Occipital lobe (tissue), 2 donors: ENCODE data around the gene MAP7. TPM values are rescaled to one million over a fixed set of nuclear protein-coding genes. Genes with fewer than 3 reads are reported as not detected.
"Not testable (repeated sequence)": the region's sequence is repeated elsewhere in the genome, so short reads cannot be mapped to it uniquely, and the experiment has no call there.

Experiments used
- DNase-seq: peaks from one replicate; lab custom pipeline; 2025; lab: John Stamatoyannopoulos, UW
- total RNA-seq: library from RNA; depleted of rRNA; stranded (reverse); fragments of >200 nt; gene quantifications from one replicate; pipeline ENCODE4 v1.2.3, GENCODE V29; 2014

Gene MAP7
- total RNA-seq, 1 donor from 2014 or later = 6.1 TPM

DNA sequence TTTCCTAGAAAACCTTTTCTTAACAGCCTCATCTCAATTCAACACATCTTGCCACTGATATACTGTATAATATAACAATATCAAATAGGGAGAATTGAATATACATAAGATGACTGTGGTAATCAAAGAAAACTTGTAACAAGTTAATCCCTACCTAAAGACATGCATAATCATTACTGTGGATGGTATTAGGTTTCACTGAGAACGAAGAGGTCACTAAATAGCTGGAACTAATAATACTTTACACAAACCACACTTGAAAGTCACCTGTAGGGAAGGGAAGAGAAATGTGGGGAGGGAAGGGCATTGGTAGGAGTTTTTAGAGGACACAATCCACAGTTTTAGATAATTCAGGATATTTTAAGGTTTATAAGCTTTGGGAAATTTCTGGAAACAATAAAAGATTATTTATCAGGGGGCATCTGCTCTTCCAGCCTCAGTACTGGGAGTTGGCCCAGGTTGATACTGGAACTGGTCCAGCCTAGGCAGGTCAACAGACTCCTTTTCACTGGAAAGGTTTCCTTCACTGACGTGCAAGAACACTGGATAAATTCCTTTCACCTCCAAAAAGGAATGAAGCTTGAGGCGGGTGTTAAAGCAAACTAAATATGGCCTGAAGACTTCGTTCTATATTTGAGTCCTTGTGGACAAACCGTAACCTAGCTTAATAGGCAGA is 44.0 kb downstream of the MAP7 start:
- DNase-seq = no peak

DNA sequence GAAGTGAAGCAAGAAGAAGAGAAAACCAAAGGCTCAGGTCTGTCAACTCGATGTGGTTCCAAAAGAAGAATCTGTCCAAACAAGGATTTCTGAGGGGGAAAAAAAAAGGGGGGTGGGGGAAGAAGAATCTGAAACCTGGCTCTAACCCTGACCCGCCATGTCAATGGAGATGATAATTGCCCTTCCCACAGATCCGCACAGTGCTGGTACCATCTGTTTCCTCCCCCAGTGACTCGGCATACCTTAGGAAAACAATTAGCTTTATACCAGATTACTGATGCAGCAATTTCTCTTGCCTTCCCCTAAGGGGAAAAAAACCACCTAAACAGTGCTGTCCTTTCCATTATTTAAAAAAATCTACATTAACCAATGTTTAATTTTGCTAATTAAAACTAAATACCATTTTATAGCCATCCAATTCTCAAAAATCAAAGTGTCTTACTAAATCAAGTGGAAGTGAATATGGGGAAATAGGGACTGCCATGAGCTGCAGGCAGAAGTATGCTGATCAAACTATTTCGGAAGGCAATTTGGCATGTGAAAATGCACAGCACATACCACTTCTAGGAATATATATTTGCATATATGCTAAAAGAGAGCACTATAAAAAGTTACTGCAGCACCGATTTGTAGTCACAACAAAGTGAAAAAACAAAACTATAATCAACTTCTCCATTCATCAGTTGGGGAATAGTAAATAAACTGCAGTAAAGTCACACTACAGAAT is 46.8 kb downstream of the MAP7 start:
- no peak for DNase-seq

DNA sequence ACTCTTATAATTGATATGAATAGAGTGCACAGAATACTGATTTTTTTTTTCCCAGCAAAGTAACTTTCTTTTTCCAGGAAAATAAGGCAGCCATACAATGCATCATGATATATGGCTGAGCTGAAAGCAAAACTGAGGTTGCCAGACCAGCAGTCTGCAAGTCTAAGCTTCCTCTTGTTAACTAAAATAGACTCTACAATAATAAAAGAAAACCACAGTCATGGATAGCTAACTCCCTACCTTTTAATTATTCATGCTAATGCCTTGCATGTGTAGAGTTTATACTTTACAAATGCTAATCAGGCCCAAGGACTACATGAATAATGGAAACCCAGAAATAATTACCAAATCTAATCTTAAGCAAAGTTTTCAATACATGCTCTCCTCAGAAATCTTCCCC is 47.4 kb downstream of the MAP7 start:
- DNase-seq = no peak

DNA sequence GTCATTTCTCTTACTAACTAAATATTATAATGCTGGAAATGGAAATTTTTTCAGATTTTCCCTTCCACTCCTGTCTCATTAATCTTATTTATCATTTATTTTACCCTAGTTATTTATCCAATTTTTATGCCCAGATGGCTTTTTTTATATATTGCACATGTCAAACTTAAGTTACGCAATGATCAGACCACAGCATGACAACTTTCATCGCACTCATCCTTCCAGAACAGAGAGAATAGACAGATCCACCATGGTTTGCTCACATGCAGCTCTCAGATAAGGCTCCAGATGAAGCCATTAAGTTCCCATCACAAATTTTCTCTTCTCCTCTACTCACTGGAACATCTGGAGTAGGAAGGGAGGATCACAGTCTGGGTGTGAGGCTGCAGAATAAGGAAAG is 48.7 kb downstream of the MAP7 start:
- DNase-seq = no peak

DNA sequence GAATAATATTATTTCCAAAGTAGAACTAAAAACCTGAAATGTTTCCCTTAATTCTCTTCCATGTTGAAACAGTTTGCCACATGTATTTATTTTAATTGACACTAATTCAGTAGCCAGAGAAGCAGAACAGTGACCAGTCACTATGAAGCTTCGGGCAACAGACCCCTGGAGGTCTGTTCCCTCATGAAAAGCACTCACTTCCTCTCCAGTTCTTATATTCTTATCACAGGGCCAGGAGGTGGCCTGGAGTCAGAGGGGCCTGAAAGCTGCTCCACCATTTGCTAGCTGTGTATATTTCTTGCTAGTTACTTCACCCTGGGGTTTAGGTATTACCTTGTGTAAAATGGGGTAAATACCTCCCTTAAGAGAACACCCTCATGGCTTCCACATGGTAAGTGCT is 49.1 kb downstream of the MAP7 start:
- DNase-seq = no peak

DNA sequence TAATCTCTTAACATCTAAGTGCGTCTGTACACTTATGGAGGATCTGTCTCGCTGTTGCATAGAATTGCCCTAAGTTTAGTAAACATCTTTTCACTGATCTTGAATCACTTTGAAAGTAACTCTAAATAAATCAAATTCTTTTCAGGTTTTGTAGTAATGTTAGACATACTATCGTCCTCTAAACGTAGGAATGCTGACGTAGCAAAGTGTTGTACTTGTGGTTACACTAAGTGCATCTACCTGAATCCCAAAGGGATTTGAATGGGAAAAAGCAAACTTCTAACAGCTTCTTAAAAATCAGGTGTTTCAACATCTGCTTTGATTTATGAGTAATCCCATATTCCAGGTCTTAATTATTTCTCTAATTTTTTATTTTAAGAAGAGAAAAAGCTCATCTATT is 49.8 kb downstream of the MAP7 start:
- DNase-seq = no peak

DNA sequence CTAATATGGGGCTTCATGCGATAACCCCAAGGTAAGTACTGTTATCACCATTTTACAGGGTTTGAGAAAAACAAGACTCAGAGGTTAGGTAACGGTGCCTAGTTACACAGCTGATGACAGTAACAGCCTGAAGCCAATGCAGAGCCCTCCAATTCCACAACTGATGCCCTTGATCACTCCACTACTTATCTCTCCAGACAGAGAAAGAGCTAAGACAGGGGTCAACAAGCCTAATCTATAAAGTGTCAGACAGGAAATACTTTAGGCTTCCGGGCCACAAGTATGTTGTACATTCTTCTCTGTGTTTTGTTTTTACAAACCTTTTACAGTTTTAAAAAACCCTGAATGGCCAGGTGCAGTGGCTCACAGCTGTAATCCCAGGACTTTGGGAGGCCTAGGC is 50.9 kb downstream of the MAP7 start:
- no peak for DNase-seq

DNA sequence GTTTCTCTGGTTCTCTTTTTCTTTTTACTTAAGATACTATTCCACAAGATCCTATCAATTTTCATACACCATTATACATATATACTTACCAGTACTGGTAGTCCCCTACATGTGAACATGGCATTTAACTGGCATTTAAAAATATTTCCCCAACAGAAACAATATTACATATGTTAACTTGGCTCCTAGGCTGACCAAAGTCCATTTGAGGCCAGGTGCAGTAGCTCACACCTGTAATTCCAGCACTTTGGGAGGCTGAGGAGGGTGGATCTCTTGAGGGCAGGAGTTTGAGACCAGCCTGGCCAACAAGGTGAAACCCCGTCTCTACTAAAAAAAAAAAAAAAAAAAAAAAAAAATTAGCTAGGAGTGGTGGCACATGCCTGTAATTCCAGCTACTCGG is 53.8 kb downstream of the MAP7 start:
- not testable (repeated sequence) for DNase-seq

DNA sequence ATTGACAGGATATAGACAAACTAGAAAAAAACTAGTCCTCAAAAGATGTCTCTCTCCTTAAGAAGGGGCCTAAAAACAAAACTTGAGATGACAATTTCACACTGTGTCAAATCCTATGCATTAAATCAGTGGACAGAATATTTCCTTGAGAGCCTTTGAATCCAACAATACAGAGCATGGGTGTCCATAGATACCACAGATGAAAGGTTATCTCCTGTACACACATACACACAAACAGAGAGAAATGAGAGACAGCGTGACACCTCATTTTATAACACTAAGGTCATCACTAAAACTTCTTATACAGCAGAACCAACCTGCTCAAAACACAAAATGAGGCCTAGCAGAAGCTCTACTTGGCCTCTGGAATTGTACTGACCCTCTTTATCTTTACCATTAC is 55.5 kb downstream of the MAP7 start:
- DNase-seq = no peak

DNA sequence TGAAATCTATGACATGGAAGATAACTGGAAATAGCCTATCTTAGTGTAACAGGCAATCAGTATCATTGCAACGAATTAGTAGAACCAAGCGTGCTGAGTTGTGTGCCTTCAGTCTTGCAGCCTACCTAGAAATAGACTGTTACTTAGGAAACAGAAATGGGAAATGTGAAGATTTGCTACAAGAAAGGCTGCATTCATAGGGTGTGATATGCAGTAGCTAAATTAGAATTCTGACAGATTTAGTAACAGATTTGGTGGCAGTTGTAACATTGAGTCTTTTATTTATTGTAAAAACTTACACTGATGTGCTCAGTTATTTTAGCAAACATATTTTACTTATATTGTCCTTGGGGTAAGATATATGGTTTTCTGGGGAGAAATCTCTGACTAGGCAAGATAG is 56.2 kb downstream of the MAP7 start:
- no peak for DNase-seq

DNA sequence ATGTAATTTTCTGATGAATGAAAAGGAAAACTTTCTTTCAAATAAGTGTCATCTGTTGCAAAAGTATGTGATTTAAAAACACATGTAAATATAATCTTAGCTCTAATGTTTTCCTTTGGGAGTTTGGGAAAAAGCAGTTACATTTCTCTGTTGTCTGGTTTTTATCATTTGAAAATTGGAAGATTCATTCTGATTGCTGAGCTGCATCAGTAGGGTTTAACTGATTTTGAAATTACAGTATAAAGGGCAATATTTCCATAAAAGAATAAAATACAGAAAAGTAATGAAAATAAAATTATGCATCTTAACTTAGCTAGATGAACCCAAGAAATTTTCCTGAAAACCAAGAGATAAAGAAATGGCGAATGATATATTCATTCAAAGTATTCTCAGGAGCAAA is 57.8 kb downstream of the MAP7 start:
- no peak for DNase-seq

DNA sequence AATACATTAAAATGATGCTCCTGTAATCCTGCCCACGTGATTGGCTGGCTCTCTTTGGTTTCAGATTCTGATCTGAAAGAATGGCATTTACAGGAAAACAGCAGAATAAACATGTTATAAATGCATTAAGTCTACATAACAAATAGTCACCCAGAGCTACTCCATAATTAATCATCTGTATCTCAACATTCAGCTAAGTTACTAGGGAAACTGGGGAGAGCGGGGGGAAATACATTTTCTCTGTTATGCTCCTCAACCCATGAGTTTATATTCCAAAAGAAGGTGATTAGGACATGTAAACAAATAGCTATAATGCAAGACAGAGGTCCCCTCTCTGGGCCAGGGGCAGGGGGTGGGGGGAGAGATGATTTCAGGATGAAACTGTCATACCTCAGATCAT is 58.5 kb downstream of the MAP7 start:
- no peak for DNase-seq

DNA sequence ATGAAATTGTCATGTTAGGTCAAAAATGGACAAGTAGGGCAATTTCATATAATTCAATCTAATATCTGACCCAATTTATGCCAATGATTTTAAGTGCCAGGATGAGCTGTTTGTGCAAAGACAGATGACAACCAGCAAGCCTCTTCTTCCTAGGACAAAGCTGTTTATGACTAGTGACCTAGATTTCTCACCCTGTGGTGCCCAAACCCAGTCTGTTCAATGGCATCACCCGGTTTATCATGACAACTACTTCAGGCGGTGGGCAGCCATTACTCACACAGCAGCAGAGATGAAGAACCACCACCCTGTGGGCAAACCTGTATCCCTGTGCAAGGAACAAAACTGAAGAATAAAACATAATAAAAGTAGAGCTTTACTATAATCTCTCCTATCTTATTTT is 59.0 kb downstream of the MAP7 start:
- DNase-seq = no peak

DNA sequence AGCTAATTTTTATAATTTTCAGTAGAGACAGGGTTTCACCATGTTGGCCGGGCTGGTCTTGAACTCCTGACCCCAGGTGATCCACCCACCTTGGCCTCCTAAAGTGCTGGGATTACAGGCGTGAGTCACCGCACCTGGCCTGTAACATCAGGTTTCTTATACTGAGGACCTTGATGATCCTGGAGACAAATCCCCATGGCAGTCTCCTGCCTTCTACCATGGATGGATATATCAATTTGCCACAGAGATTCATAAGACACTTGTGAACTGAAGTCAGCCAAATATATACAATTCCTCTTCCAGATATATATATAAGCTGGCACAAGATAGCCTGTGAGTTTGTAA is 60.6 kb downstream of the MAP7 start:
- not testable (repeated sequence) for DNase-seq

DNA sequence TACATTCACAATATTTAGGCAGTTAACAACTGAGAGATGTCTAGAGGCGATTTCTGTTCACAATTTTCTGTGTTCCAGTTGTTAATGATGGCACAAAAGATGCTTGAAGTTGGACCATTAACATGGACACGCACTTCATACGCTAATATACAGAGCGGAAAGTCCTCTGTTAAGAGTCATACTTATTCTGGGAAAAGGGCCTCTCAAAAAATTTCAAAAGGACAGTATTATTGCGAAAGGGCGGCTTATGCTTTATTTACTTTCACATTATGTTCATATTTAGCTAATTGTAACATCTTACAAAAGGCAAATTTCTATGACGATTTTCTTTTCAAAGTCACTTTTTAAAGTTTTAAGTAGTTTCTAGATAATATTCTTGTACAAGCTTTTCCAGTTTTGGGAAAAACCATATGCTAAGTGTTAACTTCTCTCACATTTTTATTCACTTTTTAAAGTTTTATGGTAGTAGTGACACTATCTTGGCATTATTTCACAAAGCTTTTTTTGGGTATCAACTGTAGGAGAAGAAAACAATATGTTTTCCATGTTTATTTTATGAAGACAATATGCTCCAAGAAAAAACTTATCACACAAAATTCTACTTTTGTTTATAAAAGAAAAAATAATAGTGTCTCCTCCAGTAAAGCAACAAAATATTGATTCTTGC is 62.3 kb downstream of the MAP7 start:
- no peak for DNase-seq

DNA sequence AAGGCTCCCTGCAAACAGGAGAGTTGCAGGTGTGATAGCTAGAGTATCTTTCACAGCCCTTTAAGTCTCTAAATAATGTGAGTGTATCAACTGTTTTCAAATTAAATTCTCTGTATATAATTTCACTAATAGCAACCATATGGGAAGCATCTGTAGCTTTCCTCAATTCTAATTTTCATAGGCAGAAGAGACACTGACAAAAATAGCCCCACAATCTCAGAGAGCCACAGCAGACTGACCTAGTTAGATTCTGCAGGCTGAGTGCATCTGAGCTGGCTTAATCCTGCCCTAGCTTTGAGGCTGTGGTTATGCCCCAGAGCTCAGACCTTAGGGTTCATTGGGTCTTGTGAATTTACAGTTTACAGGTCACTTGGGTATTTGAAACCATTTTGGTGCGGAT is 63.9 kb downstream of the MAP7 start:
- DNase-seq = no peak

DNA sequence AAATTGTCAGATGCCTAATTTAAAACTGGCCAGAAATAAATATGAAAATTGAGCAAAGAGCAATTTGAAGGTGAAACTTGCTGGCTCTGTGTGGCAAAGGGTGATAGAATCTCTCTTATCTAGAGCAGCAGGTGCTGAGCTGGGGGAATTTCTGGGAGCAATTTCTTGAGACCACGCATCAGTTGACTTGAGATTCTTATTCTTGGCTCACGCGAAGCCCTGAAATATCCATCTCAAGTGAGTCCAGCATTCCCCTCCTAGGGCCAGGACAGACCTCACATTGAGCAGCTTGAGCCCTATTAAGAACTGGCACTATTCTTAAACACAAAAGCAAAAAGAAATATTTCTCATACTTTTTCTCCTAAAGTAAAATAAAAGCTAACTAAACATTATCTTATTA is 66.3 kb downstream of the MAP7 start:
- DNase-seq = no peak

DNA sequence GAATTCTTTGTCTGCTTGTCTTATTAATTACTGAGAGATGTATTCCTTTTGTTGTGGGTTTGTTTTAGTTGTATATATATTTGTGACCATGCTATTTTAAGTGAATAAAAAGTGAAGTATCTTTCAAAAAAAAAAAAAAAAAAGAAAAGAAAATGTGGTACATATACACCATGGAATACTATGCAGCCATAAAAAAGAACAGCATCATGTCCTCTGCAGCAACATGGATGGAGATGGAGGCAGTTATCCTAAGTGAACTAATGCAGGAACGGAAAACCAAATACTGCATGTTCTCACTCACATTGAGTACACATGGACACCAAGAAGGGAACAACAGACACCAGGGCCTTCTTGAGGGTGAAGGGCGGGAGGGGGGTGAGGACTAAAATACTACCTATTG is 67.2 kb downstream of the MAP7 start:
- DNase-seq = not testable (repeated sequence)

DNA sequence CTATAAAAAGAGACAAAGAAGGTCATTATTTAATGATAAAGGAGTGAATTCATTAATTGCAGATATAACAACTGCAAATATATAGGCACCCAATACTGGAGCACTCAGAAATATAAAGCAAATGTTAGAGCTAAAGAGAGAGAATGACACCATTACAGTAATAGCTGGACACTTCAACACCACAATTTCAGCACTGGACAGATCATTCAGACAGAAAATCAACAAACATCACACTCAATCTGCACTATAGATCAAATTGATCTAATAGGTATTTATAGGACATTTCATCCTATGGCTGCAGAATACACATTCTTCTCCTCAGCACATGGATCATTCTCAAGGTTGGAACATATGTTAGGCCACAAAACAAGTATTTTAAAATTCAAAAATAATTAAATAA is 72.7 kb downstream of the MAP7 start:
- DNase-seq = no peak

DNA sequence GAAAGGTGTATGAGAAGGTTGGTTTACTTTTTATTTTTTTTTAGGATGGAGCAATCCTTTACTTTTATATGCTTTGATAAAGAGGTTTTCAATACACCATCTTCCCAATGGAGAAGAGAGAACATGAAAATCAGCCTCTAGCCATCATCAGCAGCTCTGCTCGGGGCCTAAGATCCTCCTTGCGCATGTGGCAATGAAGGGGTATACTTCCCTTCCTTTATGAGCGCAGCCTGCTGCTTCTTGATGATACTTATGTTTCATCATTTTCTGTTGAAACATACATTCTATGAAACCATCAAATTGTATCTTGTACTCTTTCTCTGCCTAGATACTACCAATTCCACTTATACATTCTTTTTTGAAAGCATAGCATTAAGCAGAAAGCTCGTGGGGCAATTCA is 74.5 kb downstream of the MAP7 start:
- no peak for DNase-seq

DNA sequence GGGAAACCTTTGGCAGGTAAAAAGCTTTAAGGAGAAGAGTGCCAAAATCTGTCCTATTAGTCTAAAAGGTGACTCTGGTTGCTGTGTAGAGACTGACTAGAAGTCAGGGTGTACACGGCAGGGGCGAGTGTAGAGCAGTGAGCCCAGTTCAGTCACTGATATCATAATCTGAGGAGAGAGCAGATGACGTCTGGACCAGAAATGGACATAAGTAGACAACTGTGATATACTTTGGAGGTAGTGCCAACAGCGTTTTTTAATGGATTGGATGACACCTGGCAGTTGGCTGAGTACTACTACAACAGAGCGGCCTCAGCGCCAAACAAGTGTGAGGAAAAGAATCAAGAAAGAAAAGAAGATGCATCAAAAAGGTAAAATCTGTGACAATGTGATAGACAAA is 76.0 kb downstream of the MAP7 start:
- no peak for DNase-seq

DNA sequence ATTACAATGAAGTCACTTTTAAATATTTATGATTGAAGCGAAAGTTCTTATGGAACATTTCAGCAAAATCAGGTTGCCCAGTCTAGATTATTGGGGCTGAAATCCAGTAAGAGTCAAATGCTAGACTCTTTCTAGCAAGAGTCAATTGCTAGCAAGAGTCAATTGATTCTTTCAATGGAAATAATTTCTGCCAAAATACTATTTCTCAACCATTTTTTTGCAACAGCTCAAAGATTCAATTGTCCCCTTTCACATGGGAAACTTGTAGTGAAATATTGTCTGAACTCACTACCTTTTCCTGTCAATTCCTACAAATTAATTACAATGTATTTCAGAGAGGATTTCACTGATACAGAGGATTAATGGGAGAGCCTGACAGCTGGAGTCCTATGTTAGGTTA is 78.3 kb downstream of the MAP7 start:
- DNase-seq = no peak

DNA sequence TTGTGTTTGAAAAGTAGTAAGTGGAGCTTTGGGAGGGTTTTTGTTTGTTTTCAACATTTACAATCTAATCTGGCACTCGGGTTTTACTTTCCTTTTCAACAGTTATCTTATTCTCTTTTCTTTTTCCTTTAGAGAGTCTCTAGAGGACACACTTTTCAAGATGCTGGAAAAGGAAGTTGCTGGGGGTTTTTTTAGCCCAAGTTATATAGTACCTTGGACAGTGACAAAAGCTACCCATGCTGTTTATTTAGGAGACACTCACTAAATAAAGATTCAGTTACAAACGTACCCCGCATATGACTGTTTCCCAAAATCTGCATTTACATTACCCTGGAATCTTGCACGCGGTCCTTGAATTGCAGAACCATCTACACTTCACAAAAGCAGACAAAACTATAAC is 78.8 kb downstream of the MAP7 start:
- DNase-seq = no peak
